IMR-90 (cell line): ENCODE results near the gene MATK. TPM values are rescaled to one million over a fixed set of nuclear protein-coding genes. Genes with fewer than 3 reads are reported as not detected.
"Not testable (repeated sequence)": the region's sequence is repeated elsewhere in the genome, so short reads cannot be mapped to it uniquely, and the experiment has no call there.

Experiments used
- ATAC-seq: fragments of 200-7000 bp; cut with Tn5 transposase; 2 replicates; pipeline ENCODE4 v1.9.1; 2020; ENCODE audit warnings: low read depth, mild to moderate bottlenecking, moderate library complexity
- BruUV-seq: library from RNA; stranded (reverse); fragments of 400-500 nt; replicated peaks from 2 replicates; lab custom pipeline; 2021; lab: Mats Ljungman, UMichigan
- CTCF ChIA-PET: fragments of 300-600 bp; formaldehyde crosslinking; extraction: SDS; loops from one replicate; lab custom pipeline; 2021; ENCODE audit warnings: antibody characterized with exemption; lab: Yijun Ruan, JAX
- POLR2A ChIA-PET: fragments of 300-600 bp; sonication (Branson Sonifier 250); formaldehyde crosslinking; loops from one replicate; lab custom pipeline; 2022; ENCODE audit warnings: antibody characterized with exemption; ENCODE audit not compliant: unreplicated experiment; lab: Charles Lee
- DNase-seq: peaks from one replicate; pipeline ENCODE4 v3.0.0; 2013
- H2AFZ ChIP-seq: replicated peaks from 2 replicates; pipeline ENCODE3; 2013; ENCODE audit warnings: low read length, mild to moderate bottlenecking; ENCODE audit not compliant: poor library complexity
- H2AK5ac ChIP-seq: 2 replicates; pipeline ENCODE4 v1.6.1; 2013; ENCODE audit warnings: low read depth, low read length, inconsistent platforms
- H2AK9ac ChIP-seq: replicated peaks from 2 replicates; pipeline ENCODE3; 2013; ENCODE audit warnings: mild to moderate bottlenecking, low read depth, low read length, moderate library complexity; ENCODE audit not compliant: poor library complexity
- H2BK120ac ChIP-seq: 2 replicates; pipeline ENCODE4 v1.6.1; 2013; ENCODE audit warnings: low read depth, low read length, inconsistent platforms
- H2BK15ac ChIP-seq: 3 replicates; pipeline ENCODE4 v1.6.1; 2013; ENCODE audit warnings: low read depth, low read length, inconsistent platforms
- H2BK20ac ChIP-seq: 2 replicates; pipeline ENCODE4 v1.6.1; 2013; ENCODE audit warnings: low read depth, mild to moderate bottlenecking, inconsistent platforms, low read length, moderate library complexity
- H2BK5ac ChIP-seq: 2 replicates; pipeline ENCODE4 v1.6.1; 2013; ENCODE audit warnings: mild to moderate bottlenecking, low read depth, low read length, inconsistent platforms; ENCODE audit not compliant: poor library complexity, severe bottlenecking
- H3K14ac ChIP-seq: replicated peaks from 2 replicates; pipeline ENCODE4 v1.6.1; 2013; ENCODE audit warnings: low read depth, low read length, inconsistent platforms
- H3K18ac ChIP-seq: 2 replicates; pipeline ENCODE4 v1.6.1; 2013; ENCODE audit warnings: low read depth, low read length, control low read depth
- H3K23ac ChIP-seq: 2 replicates; pipeline ENCODE4 v1.6.1; 2013; ENCODE audit warnings: low read depth, low read length, inconsistent platforms
- H3K27ac ChIP-seq: 2 replicates; pipeline ENCODE4 v1.5.1; 2013; ENCODE audit warnings: mild to moderate bottlenecking, control low read depth, low read length; ENCODE audit not compliant: insufficient read depth
- H3K27me3 ChIP-seq: 2 replicates; pipeline ENCODE4 v1.6.1; 2013; ENCODE audit warnings: low read length; ENCODE audit not compliant: control insufficient read depth, insufficient read depth
- H3K36me3 ChIP-seq: 2 replicates; pipeline ENCODE4 v1.6.1; 2013; ENCODE audit warnings: low read length, mixed read lengths; ENCODE audit not compliant: control insufficient read depth, insufficient read depth
- H3K4ac ChIP-seq: 2 replicates; pipeline ENCODE4 v1.6.1; 2013; ENCODE audit warnings: low read depth, low read length, inconsistent platforms
- H3K4me1 ChIP-seq: 2 replicates; pipeline ENCODE4 v1.6.1; 2013; ENCODE audit warnings: low read length, mixed read lengths; ENCODE audit not compliant: control insufficient read depth, insufficient read depth
- H3K4me2 ChIP-seq: 2 replicates; pipeline ENCODE4 v1.6.1; 2013; ENCODE audit warnings: low read depth, mild to moderate bottlenecking, control low read depth, low read length, moderate library complexity
- H3K4me3 ChIP-seq: 2 replicates; pipeline ENCODE4 v1.5.1; 2013; ENCODE audit warnings: low read depth, mild to moderate bottlenecking, control low read depth, low read length, moderate library complexity; ENCODE audit not compliant: insufficient read depth
- H3K56ac ChIP-seq: 2 replicates; pipeline ENCODE4 v1.6.1; 2013; ENCODE audit warnings: low read length, inconsistent platforms; ENCODE audit not compliant: insufficient read depth; ENCODE audit errors: extremely low read depth
- H3K79me1 ChIP-seq, 2 experiments: 2 replicates each; pipeline ENCODE4 v1.6.1; 2013; ENCODE audit warnings: low read length in 2 of 2, inconsistent platforms in 1 of 2, low read depth in 1 of 2
- H3K9ac ChIP-seq: 2 replicates; pipeline ENCODE4 v1.6.1; 2013; ENCODE audit warnings: low read depth, low read length, control low read depth
- H3K9me1 ChIP-seq: 2 replicates; pipeline ENCODE4 v1.6.1; 2013; ENCODE audit warnings: low read length, inconsistent platforms; ENCODE audit not compliant: insufficient read depth
- H3K9me3 ChIP-seq: 2 replicates; pipeline ENCODE4 v1.6.1; 2013; ENCODE audit warnings: low read length; ENCODE audit not compliant: control insufficient read depth, insufficient read depth
- H4K20me1 ChIP-seq: 2 replicates; pipeline ENCODE4 v1.6.1; 2013; ENCODE audit warnings: low read length, inconsistent platforms; ENCODE audit not compliant: insufficient read depth
- H4K5ac ChIP-seq: 2 replicates; pipeline ENCODE4 v1.6.1; 2013; ENCODE audit warnings: mild to moderate bottlenecking, low read depth, low read length, control low read depth
- H4K8ac ChIP-seq, 2 experiments: 2 replicates each; pipeline ENCODE4 v1.6.1; 2013; ENCODE audit warnings: low read depth in 2 of 2, low read length in 2 of 2, control low read depth in 1 of 2, inconsistent platforms in 1 of 2
- H4K91ac ChIP-seq: 2 replicates; pipeline ENCODE4 v1.6.1; 2013; ENCODE audit warnings: low read depth, low read length, inconsistent platforms; ENCODE audit not compliant: insufficient read depth
- NFE2L2 ChIP-seq: fragments of 150-350 bp; IDR thresholded peaks from 2 replicates; pipeline ENCODE4 v1.6.1; 2016; ENCODE audit warnings: low read depth, mild to moderate bottlenecking, low read length
- RAD21 ChIP-seq: IDR thresholded peaks from 2 replicates; pipeline ENCODE4 v1.6.1; 2012; ENCODE audit warnings: low read length, improper control_type of control experiment
- SMC3 ChIP-seq: fragments of 150-350 bp; IDR thresholded peaks from 2 replicates; pipeline ENCODE4 v1.6.1; 2016; ENCODE audit warnings: low read depth, mild to moderate bottlenecking, antibody characterized with exemption, low read length, moderate library complexity
- WGBS, 2 experiments: methylation state at CpG; one replicate each; pipeline versions ENCODE4 v1.1.5 to v1.1.7; 2013; ENCODE audit warnings: missing lambda C conversion rate in 2 of 2; ENCODE audit not compliant: insufficient read length in 1 of 2; ENCODE audit errors: extremely low coverage in 2 of 2; 5-methylcytosine and 5-hydroxymethylcytosine counted together
- dilution Hi-C: fragments of 300-500 bp; cut with HindIII; formaldehyde crosslinking; loops from one replicate; pipeline ENCODE4 v1.14.3; 2018; ENCODE audit warnings: low sequenced_read_pairs; ENCODE audit not compliant: unreplicated experiment
- in situ Hi-C: fragments of 300-500 bp; cut with MboI; formaldehyde crosslinking; loops from 3 replicates; pipeline ENCODE4 v1.14.3; 2019; ENCODE audit warnings: low sequenced_read_pairs, inconsistent platforms, mixed read lengths
- intact Hi-C: fragments of 100-400 bp; cut with micrococcal nuclease; formaldehyde crosslinking; loops from 2 replicates; pipeline ENCODE4 v1.10.0; 2022
- polyA plus RNA-seq, 3 experiments: library from polyadenylated mRNA; depleted of rRNA; stranded (reverse); fragments of >200 nt; gene quantifications; 2 replicates each; pipeline ENCODE4 v1.2.3, GENCODE V29; 2012; ENCODE audit warnings: low replicate concordance in 1 of 3
- total RNA-seq: library from RNA; depleted of rRNA; stranded (reverse); fragments of >200 nt; gene quantifications from 2 replicates; pipeline ENCODE4 v1.2.3, GENCODE V29; 2012

MATK gene
- total and polyA plus RNA-seq, 2 of the 4 experiments (the other 2 are of a cell fraction) = not detected

- no peaks in the 10 kb centered on the region for H3K9me1 ChIP-seq
- H2BK15ac ChIP-seq = no peak overlapping the region
- no peak overlapping the region for H2AK5ac ChIP-seq
- no peak overlapping the region for H2AK9ac ChIP-seq
- in situ Hi-C loops = no loop called here
- no peaks in the 10 kb centered on the region for H3K9me3 ChIP-seq
- no peak overlapping the region for H4K5ac ChIP-seq
- no peaks in the 10 kb centered on the region for H4K20me1 ChIP-seq
- DNase-seq (no peak), ATAC-seq (no peak)
- no peak overlapping the region for H4K8ac ChIP-seq
- no peak overlapping the region for H3K27ac ChIP-seq
- dilution Hi-C loops = no loop called here
- H3K23ac ChIP-seq = no peak overlapping the region
- no TSS peak for BruUV-seq
- no peaks in the 10 kb centered on the region for H3K36me3 ChIP-seq
- no peaks in the 10 kb centered on the region for H3K79me1 ChIP-seq
- H3K14ac ChIP-seq = no peak overlapping the region
- intact Hi-C loops = no loop called here
- H2AFZ ChIP-seq = no peak overlapping the region
- no peak overlapping the region for H3K4me3 ChIP-seq
- no peak overlapping the region for H4K91ac ChIP-seq
- H2BK5ac ChIP-seq = no peak overlapping the region
- no peak overlapping the region for H3K4me2 ChIP-seq
- H2BK20ac ChIP-seq = no peak overlapping the region
- no peak for TF ChIP-seq RAD21
- no peak for TF ChIP-seq SMC3
- TF ChIP-seq NFE2L2 = no peak
- H3K9ac ChIP-seq = no peak overlapping the region
- H3K4ac ChIP-seq = no peak overlapping the region
- no peak overlapping the region for H2BK120ac ChIP-seq
- WGBS, 2 experiments = 79% methylated on average over 29 of the region's 45 CpGs; no CpG with 5 or more reads in 1 of the 2 experiments
- H3K27me3 ChIP-seq = peaks cover 10% of the 10 kb centered on the region
- ChIA-PET POLR2A (interaction anchor here (0.6 kb wide), 1 partner anchor 48 kb away, joined by 11 read pairs; no protein-coding TSS in a partner anchor), CTCF (no interaction called here)
- no peaks in the 10 kb centered on the region for H3K4me1 ChIP-seq
- H3K56ac ChIP-seq = no peak overlapping the region
- no peak overlapping the region for H3K18ac ChIP-seq
Measured at GRCh38 chr19:3816566-3817218, 30.5 kb upstream of the MATK start.

- H3K4me1 ChIP-seq, H4K20me1 ChIP-seq, H4K91ac ChIP-seq, H3K36me3 ChIP-seq, H2AK5ac ChIP-seq, H3K56ac ChIP-seq, H3K4me2 ChIP-seq, H3K14ac ChIP-seq, H3K18ac ChIP-seq, H3K4me3 ChIP-seq, H2BK20ac ChIP-seq, intact Hi-C loops, H3K79me1 ChIP-seq, in situ Hi-C loops, H3K9me1 ChIP-seq, H4K5ac ChIP-seq, H2AFZ ChIP-seq, H3K27ac ChIP-seq, H3K9ac ChIP-seq, H2BK120ac ChIP-seq, H3K23ac ChIP-seq, CTCF ChIA-PET, DNase-seq, dilution Hi-C loops, H2BK15ac ChIP-seq, H2AK9ac ChIP-seq, H4K8ac ChIP-seq, BruUV-seq, ATAC-seq, H2BK5ac ChIP-seq, H3K9me3 ChIP-seq, H3K4ac ChIP-seq: not testable (repeated sequence)
- H3K27me3 ChIP-seq = peaks cover 10% of the 10 kb centered on the region
- WGBS, 2 experiments = 81% methylated on average over 3 of the region's 9 CpGs; no CpG with 5 or more reads in 1 of the 2 experiments
- POLR2A ChIA-PET = interaction anchor here (0.6 kb wide), 1 partner anchor 47 kb away, joined by 11 read pairs; no protein-coding TSS in a partner anchor
Measured at GRCh38 chr19:3816148-3816547, 30.0 kb upstream of the MATK start.
